SJCRH30 (cell line): ENCODE results near the gene AGAP1. TPM values are rescaled to one million over a fixed set of nuclear protein-coding genes. Genes with fewer than 3 reads are reported as not detected.

Experiments
- DNase-seq, 2 experiments: peaks; one replicate each; pipeline ENCODE4 v3.0.0-alpha.2; 2015 to 2020
- H3K27ac ChIP-seq: fragments of 250-450 bp; sonication (Bioruptor Pico); 2 replicates; pipeline ENCODE4 v1.5.1; 2020; ENCODE audit warnings: mild to moderate bottlenecking, moderate library complexity
- H3K27me3 ChIP-seq: fragments of 250-450 bp; sonication (Bioruptor Pico); 2 replicates; pipeline ENCODE4 v1.5.1; 2020; ENCODE audit warnings: mild to moderate bottlenecking, moderate library complexity
- H3K36me3 ChIP-seq: fragments of 250-450 bp; sonication (Bioruptor Pico); 2 replicates; pipeline ENCODE4 v1.5.1; 2020; ENCODE audit warnings: mild to moderate bottlenecking, moderate library complexity
- H3K4me1 ChIP-seq: fragments of 250-450 bp; sonication (Bioruptor Pico); 2 replicates; pipeline ENCODE4 v1.5.1; 2020; ENCODE audit warnings: mild to moderate bottlenecking, moderate library complexity
- H3K4me3 ChIP-seq: fragments of 250-450 bp; sonication (Bioruptor Pico); 2 replicates; pipeline ENCODE4 v1.5.1; 2020; ENCODE audit warnings: mild to moderate bottlenecking, moderate library complexity
- H3K9me3 ChIP-seq: fragments of 250-450 bp; sonication (Bioruptor Pico); replicated peaks from 2 replicates; pipeline ENCODE4 v1.5.1; 2020; ENCODE audit warnings: mild to moderate bottlenecking, moderate library complexity
- total RNA-seq: library from RNA; depleted of rRNA; stranded (reverse); fragments of >200 nt; shearing (Covaris generic); gene quantifications from 2 replicates; pipeline ENCODE4 v1.2.3, GENCODE V29; 2014

AGAP1 gene
- total RNA-seq, 1 experiment from 2014 or later, result 27.8 TPM

- Histone ChIP-seq H3K4me1 (no peaks in the 10 kb centered on the region), H3K4me3 (no peak overlapping the region), H3K9me3 (no peaks in the 10 kb centered on the region), H3K27me3 (no peaks in the 10 kb centered on the region), H3K27ac (no peak overlapping the region), H3K36me3 (no peaks in the 10 kb centered on the region)
- DNase-seq, result no peak
Observed at GRCh38 chr2:236036045-236036444, 542.2 kb downstream of the AGAP1 start.

- Histone ChIP-seq H3K4me1 (no peaks in the 10 kb centered on the region), H3K27me3 (no peaks in the 10 kb centered on the region), H3K9me3 (no peaks in the 10 kb centered on the region), H3K4me3 (no peak overlapping the region), H3K27ac (no peak overlapping the region), H3K36me3 (peaks cover 3% of the 10 kb centered on the region; the same call in 1 of the 2 replicates)
- DNase-seq, result no peak
Observed at GRCh38 chr2:236038096-236038495, 544.3 kb downstream of the AGAP1 start.

GRCh38 chr2:236040600-236041328 lies 546.9 kb downstream of the AGAP1 start:
- Histone ChIP-seq H3K27me3 (no peaks in the 10 kb centered on the region), H3K36me3 (peaks cover 3% of the 10 kb centered on the region; the same call in 1 of the 2 replicates), H3K9me3 (no peaks in the 10 kb centered on the region), H3K4me3 (no peak overlapping the region), H3K4me1 (no peaks in the 10 kb centered on the region), H3K27ac (no peak overlapping the region)
- no peak for DNase-seq

GRCh38 chr2:236041616-236042015 lies 547.8 kb downstream of the AGAP1 start:
- H3K9me3 ChIP-seq, result no peaks in the 10 kb centered on the region
- DNase-seq, result no peak
- no peak overlapping the region for H3K27ac ChIP-seq
- peaks cover 3% of the 10 kb centered on the region; the same call in 1 of the 2 replicates for H3K36me3 ChIP-seq
- H3K4me1 ChIP-seq, result no peaks in the 10 kb centered on the region
- no peaks in the 10 kb centered on the region for H3K27me3 ChIP-seq
- H3K4me3 ChIP-seq, result no peak overlapping the region

GRCh38 chr2:236042087-236042486 lies 548.2 kb downstream of the AGAP1 start:
- H3K4me1 ChIP-seq, result no peaks in the 10 kb centered on the region

GRCh38 chr2:236044191-236044590 lies 550.3 kb downstream of the AGAP1 start:
- H3K4me1 ChIP-seq, result no peaks in the 10 kb centered on the region
- H3K4me3 ChIP-seq, result no peak overlapping the region
- H3K27ac ChIP-seq, result no peak overlapping the region
- no peaks in the 10 kb centered on the region for H3K27me3 ChIP-seq
- DNase-seq, result no peak
- H3K36me3 ChIP-seq, result peaks cover 3% of the 10 kb centered on the region; the same call in 1 of the 2 replicates
- H3K9me3 ChIP-seq, result no peaks in the 10 kb centered on the region

More at GRCh38 chr2:236042087-236042486, 548.2 kb downstream of the AGAP1 start:
- no peaks in the 10 kb centered on the region for H3K9me3 ChIP-seq
- no peak for DNase-seq
- H3K27ac ChIP-seq, result no peak overlapping the region
- H3K36me3 ChIP-seq, result peaks cover 3% of the 10 kb centered on the region; the same call in 1 of the 2 replicates
- no peaks in the 10 kb centered on the region for H3K27me3 ChIP-seq
- no peak overlapping the region for H3K4me3 ChIP-seq

GRCh38 chr2:236045251-236046235 lies 551.7 kb downstream of the AGAP1 start:
- Histone ChIP-seq H3K27ac (no peak overlapping the region), H3K9me3 (no peaks in the 10 kb centered on the region), H3K4me3 (no peak overlapping the region), H3K36me3 (peaks cover 3% of the 10 kb centered on the region), H3K27me3 (no peaks in the 10 kb centered on the region), H3K4me1 (no peaks in the 10 kb centered on the region)
- no peak for DNase-seq

- peaks cover 5% of the 10 kb centered on the region for H3K36me3 ChIP-seq
- DNase-seq, result no peak
- no peaks in the 10 kb centered on the region for H3K9me3 ChIP-seq
- H3K27ac ChIP-seq, result no peak overlapping the region
- H3K4me3 ChIP-seq, result no peak overlapping the region
- no peaks in the 10 kb centered on the region for H3K27me3 ChIP-seq
- H3K4me1 ChIP-seq, result no peaks in the 10 kb centered on the region
Observed at GRCh38 chr2:236046715-236047114, 552.9 kb downstream of the AGAP1 start.

GRCh38 chr2:236047176-236047575 lies 553.3 kb downstream of the AGAP1 start:
- no peak for DNase-seq

GRCh38 chr2:236047886-236048540 lies 554.2 kb downstream of the AGAP1 start:
- peaks cover 5% of the 10 kb centered on the region; the same call in 1 of the 2 replicates for H3K36me3 ChIP-seq
- no peak for DNase-seq

More at GRCh38 chr2:236047176-236047575, 553.3 kb downstream of the AGAP1 start:
- Histone ChIP-seq H3K27me3 (no peaks in the 10 kb centered on the region), H3K27ac (no peak overlapping the region), H3K9me3 (no peaks in the 10 kb centered on the region), H3K4me3 (no peak overlapping the region), H3K36me3 (peaks cover 5% of the 10 kb centered on the region), H3K4me1 (no peaks in the 10 kb centered on the region)

GRCh38 chr2:236049981-236050380 lies 556.1 kb downstream of the AGAP1 start:
- no peak overlapping the region for H3K27ac ChIP-seq
- H3K9me3 ChIP-seq, result no peaks in the 10 kb centered on the region
- peaks cover 4% of the 10 kb centered on the region; the same call in 1 of the 2 replicates for H3K4me1 ChIP-seq
- no peak for DNase-seq
- H3K36me3 ChIP-seq, result peaks cover 5% of the 10 kb centered on the region; the same call in 1 of the 2 replicates
- no peak overlapping the region for H3K4me3 ChIP-seq
- no peaks in the 10 kb centered on the region for H3K27me3 ChIP-seq

More at GRCh38 chr2:236047886-236048540, 554.2 kb downstream of the AGAP1 start:
- H3K4me1 ChIP-seq, result no peaks in the 10 kb centered on the region
- H3K9me3 ChIP-seq, result no peaks in the 10 kb centered on the region
- no peaks in the 10 kb centered on the region for H3K27me3 ChIP-seq
- H3K27ac ChIP-seq, result no peak overlapping the region
- H3K4me3 ChIP-seq, result no peak overlapping the region

- H3K4me3 ChIP-seq, result no peak overlapping the region
- H3K36me3 ChIP-seq, result peaks cover 5% of the 10 kb centered on the region; the same call in 1 of the 2 replicates
- no peaks in the 10 kb centered on the region for H3K9me3 ChIP-seq
- no peak overlapping the region for H3K27ac ChIP-seq
- DNase-seq, result no peak
- peaks cover 4% of the 10 kb centered on the region; the same call in 1 of the 2 replicates for H3K4me1 ChIP-seq
- H3K27me3 ChIP-seq, result no peaks in the 10 kb centered on the region
Observed at GRCh38 chr2:236051351-236051750, 557.5 kb downstream of the AGAP1 start.

GRCh38 chr2:236051806-236052205 lies 558.0 kb downstream of the AGAP1 start:
- no peak for DNase-seq
- Histone ChIP-seq H3K27ac (no peak overlapping the region), H3K9me3 (0 out of 2 replicates have a peak, but pooled peaks cover 3% of the 10 kb centered on the region), H3K4me3 (no peak overlapping the region), H3K27me3 (no peaks in the 10 kb centered on the region), H3K4me1 (peaks cover 4% of the 10 kb centered on the region; the same call in 1 of the 2 replicates), H3K36me3 (peaks cover 5% of the 10 kb centered on the region; the same call in 1 of the 2 replicates)

- no peak overlapping the region for H3K27ac ChIP-seq
Observed at GRCh38 chr2:236052206-236052605, 558.4 kb downstream of the AGAP1 start.

More at GRCh38 chr2:236052206-236052605, 558.4 kb downstream of the AGAP1 start:
- Histone ChIP-seq H3K9me3 (0 out of 2 replicates have a peak, but pooled peaks cover 4% of the 10 kb centered on the region), H3K4me3 (no peak overlapping the region), H3K36me3 (peaks cover 5% of the 10 kb centered on the region; the same call in 1 of the 2 replicates), H3K4me1 (peaks cover 4% of the 10 kb centered on the region; the same call in 1 of the 2 replicates), H3K27me3 (no peaks in the 10 kb centered on the region)
- no peak for DNase-seq
